GM10266 (cell line): ENCODE results near the gene CD69.

ENCODE experiments used
- DNase-seq: peaks from one replicate; pipeline ENCODE4 v3.0.0; 2012; ENCODE audit errors: extremely low spot score
- CTCF ChIP-seq: IDR thresholded peaks from 2 replicates; pipeline ENCODE4 v1.5.1; 2012; ENCODE audit warnings: mild to moderate bottlenecking, low read depth; ENCODE audit not compliant: control insufficient read depth, insufficient read depth; ENCODE audit errors: missing control alignments

The CD69 gene

GRCh38 chr12:9760699-9761418 lies at the start of gene CD69:
Gene CD69 (minus strand): TSS chr12:9760901. CDS start chr12:9760820, 81 bp downstream.
- no peak for TF ChIP-seq CTCF
- DNase-seq = peak; percentile 44

GRCh38 chr12:9809866-9810265 lies 49.2 kb upstream of the CD69 start:
- TF ChIP-seq CTCF = no peak

GRCh38 chr12:9809338-9809737 lies 48.6 kb upstream of the CD69 start:
- no peak for TF ChIP-seq CTCF
- no peak for DNase-seq

More at GRCh38 chr12:9809866-9810265, 49.2 kb upstream of the CD69 start:
- DNase-seq = no peak

- no peak for TF ChIP-seq CTCF
- no peak for DNase-seq
Observed at GRCh38 chr12:9808504-9808903, 47.8 kb upstream of the CD69 start.

- no peak for DNase-seq
- no peak for TF ChIP-seq CTCF
Observed at GRCh38 chr12:9806714-9807113, 46.0 kb upstream of the CD69 start.

GRCh38 chr12:9805883-9806282 lies 45.2 kb upstream of the CD69 start:
- no peak for TF ChIP-seq CTCF
- DNase-seq = no peak

GRCh38 chr12:9799961-9800360 lies 39.3 kb upstream of the CD69 start:
- no peak for DNase-seq
- TF ChIP-seq CTCF = no peak
